Uterus (tissue), 4 donors: ENCODE results near the gene TRAF3. TPM values are rescaled to one million over a fixed set of nuclear protein-coding genes. Genes with fewer than 3 reads are reported as not detected.

ENCODE experiments used
- DNase-seq, 2 donors: peaks; one replicate each; pipeline ENCODE4 v3.0.0-alpha.2; 2019 to 2020
- H3K27ac ChIP-seq, 2 donors: fragments of 200-600 bp; sonication (generic); 1 replicate in 1 of 2; 2 replicates in 1 of 2; pipeline ENCODE4 v1.5.1; 2016 to 2018
- H3K27me3 ChIP-seq, 2 donors: fragments of 200-600 bp; sonication (generic); one replicate each; pipeline ENCODE4 v1.5.1; 2018 to 2019; ENCODE audit warnings: control low read depth in 1 of 2
- H3K36me3 ChIP-seq, 2 donors: fragments of 200-600 bp; sonication (generic); one replicate each; pipeline ENCODE4 v1.5.1; 2019; ENCODE audit warnings: control low read depth in 1 of 2
- H3K4me1 ChIP-seq, 2 donors: fragments of 200-600 bp; sonication (generic); one replicate each; pipeline ENCODE4 v1.5.1; 2018 to 2019; ENCODE audit warnings: control low read depth in 1 of 2
- H3K4me3 ChIP-seq, 2 donors: fragments of 200-600 bp; sonication (generic); 1 replicate in 1 of 2; 2 replicates in 1 of 2; pipeline ENCODE4 v1.5.1; 2018 to 2019; ENCODE audit warnings: mild to moderate bottlenecking in 1 of 2
- H3K9me3 ChIP-seq, 2 donors: fragments of 200-600 bp; sonication (generic); one replicate each; pipeline ENCODE4 v1.5.1; 2019; ENCODE audit warnings: control low read depth in 1 of 2
- POLR2A ChIP-seq, 2 donors: fragments of 450-650 bp; IDR thresholded peaks; one replicate each; pipeline ENCODE4 v1.6.1; 2016; ENCODE audit warnings: antibody characterized with exemption in 2 of 2, mild to moderate bottlenecking in 1 of 2, moderate library complexity in 1 of 2
- intact Hi-C: fragments of 100-400 bp; cut with DNase I; formaldehyde crosslinking; loops from one replicate; pipeline ENCODE4 v1.15.1; 2023; ENCODE audit warnings: low total_unique reads
- total RNA-seq, 4 donors: library from RNA; depleted of rRNA in 3 of 4; stranded (reverse); fragments of >200 nt in 3 of 4; gene quantifications; one replicate each; pipeline versions ENCODE4 v1.1.0 to v1.2.4, GENCODE V29; 2014 to 2023
- TF ChIP-seq, protein P1 (sequence below), 4 experiments: fragments of 200-600 bp in 2 of 4; fragments of 450-650 bp in 2 of 4; sonication (generic) in 2 of 4; IDR thresholded peaks; one replicate each; pipeline ENCODE4 v1.5.1; 2016 to 2019; ENCODE audit warnings: antibody characterized with exemption in 4 of 4, mild to moderate bottlenecking in 2 of 4, moderate library complexity in 1 of 4
- donor health status: DM: yes; HTN: yes; CAD: no.

Gene TRAF3
- total RNA-seq, 4 donors from 2014 or later, result 7.4 to 33.1 (median 22.1) TPM

DNA sequence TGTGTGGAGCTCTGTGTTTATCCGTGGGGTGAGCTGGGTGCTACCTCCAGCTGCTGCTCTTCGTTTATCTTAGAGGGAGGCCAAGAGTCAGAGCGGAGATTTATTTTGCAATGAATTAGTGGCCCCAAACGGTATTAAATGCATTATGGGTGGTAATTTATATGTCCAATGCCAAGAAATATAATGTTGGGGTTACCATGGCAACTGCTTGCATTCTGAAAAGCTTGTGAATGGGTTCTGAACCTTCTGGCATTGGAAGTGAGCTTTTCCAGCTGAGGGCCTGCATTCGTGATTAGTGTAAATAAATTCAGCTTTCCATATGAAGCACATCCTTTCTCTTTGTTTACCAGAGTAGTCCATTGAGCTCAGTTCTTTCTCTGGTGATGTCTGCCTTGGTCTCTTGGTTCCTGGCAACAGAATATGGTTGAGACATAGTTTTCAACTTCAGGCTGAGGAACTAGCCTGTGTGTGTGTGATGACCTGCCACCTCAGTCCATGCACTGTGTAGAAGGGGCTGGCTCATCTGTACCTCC is 51.8 kb downstream of the TRAF3 start:
- Histone ChIP-seq H3K36me3 (no peaks in the 10 kb centered on the region), H3K27ac (no peak overlapping the region), H3K4me1 (no peaks in the 10 kb centered on the region), H3K4me3 (no peak overlapping the region), H3K9me3 (no peaks in the 10 kb centered on the region), H3K27me3 (no peaks in the 10 kb centered on the region)
- no peak for DNase-seq
- no peak for TF ChIP-seq POLR2A (IDR thresholded peaks at IDR 0.05)
- TF ChIP-seq, protein P1, sequence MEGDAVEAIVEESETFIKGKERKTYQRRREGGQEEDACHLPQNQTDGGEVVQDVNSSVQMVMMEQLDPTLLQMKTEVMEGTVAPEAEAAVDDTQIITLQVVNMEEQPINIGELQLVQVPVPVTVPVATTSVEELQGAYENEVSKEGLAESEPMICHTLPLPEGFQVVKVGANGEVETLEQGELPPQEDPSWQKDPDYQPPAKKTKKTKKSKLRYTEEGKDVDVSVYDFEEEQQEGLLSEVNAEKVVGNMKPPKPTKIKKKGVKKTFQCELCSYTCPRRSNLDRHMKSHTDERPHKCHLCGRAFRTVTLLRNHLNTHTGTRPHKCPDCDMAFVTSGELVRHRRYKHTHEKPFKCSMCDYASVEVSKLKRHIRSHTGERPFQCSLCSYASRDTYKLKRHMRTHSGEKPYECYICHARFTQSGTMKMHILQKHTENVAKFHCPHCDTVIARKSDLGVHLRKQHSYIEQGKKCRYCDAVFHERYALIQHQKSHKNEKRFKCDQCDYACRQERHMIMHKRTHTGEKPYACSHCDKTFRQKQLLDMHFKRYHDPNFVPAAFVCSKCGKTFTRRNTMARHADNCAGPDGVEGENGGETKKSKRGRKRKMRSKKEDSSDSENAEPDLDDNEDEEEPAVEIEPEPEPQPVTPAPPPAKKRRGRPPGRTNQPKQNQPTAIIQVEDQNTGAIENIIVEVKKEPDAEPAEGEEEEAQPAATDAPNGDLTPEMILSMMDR (IDR thresholded peaks at IDR 0.05), result no peak
- intact Hi-C loops, result no loop called here

DNA sequence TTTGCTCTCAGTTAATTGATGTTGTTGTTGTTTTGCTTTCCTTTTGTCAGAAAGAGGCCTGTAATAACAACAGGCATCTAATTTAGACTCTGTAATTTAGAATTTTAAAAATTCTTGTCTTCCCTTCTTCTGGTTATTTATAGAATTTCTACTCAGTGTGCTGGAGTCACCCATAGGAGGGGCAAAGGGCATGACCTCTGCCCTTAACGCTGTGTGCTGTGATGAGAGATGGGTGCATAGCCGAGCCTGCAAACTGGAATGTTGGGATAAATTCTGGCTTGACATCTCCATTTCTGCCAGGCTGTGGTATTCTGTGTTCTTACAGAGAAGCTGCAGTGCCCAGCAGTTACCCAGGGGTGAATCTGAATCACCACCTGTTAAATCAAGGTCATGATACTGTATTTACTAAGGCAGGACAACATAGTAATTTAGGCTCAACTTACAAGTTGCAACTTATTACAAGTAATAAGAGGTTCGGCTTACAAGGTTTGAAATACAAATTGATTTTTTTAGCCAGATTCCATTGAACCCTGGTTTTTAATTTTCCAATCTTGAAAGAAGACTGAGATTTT is 53.3 kb downstream of the TRAF3 start:
- Histone ChIP-seq H3K36me3 (no peaks in the 10 kb centered on the region), H3K4me3 (no peak overlapping the region), H3K27me3 (no peaks in the 10 kb centered on the region), H3K9me3 (no peaks in the 10 kb centered on the region), H3K4me1 (no peaks in the 10 kb centered on the region), H3K27ac (no peak overlapping the region)
- DNase-seq, result no peak
- TF ChIP-seq, protein P1 (IDR thresholded peaks at IDR 0.05), result no peak
- TF ChIP-seq POLR2A (IDR thresholded peaks at IDR 0.05), result no peak
- intact Hi-C loops, result no loop called here

DNA sequence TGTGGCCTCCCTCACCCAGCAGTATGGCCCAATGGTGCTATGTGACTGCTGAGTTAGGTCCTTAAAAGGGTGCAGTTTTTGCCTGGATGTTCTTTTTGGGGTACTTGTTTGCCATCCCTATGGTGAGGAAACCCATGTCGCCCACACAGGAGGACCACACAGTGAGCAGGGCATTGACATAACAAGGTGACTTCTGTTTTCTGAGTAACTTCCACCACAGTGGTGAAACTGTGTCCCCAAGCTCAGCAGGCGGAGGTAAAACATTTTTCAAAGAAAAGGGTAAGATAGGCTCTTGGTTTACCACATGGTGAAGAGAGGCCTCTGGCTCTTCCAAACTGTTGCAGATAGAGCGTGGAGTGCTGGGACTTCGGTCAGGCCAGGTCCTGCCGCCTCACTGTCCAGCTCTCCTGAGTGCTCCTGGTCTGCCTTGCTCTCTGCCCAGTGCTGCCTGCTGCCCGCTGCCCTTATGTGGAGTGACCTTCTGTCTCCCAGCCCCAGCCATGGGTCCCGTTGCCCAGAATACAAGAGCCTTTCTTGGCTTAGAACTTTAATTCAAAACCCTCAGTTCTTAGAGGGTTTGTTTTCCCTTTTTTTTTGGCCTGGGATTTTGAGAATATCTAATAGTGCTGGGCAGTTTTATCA is 54.0 kb downstream of the TRAF3 start:
- no peaks in the 10 kb centered on the region for H3K4me1 ChIP-seq
- intact Hi-C loops, result no loop called here
- no peak overlapping the region for H3K27ac ChIP-seq
- H3K9me3 ChIP-seq, result no peaks in the 10 kb centered on the region
- DNase-seq, result no peak
- H3K27me3 ChIP-seq, result no peaks in the 10 kb centered on the region
- no peak for TF ChIP-seq POLR2A (IDR thresholded peaks at IDR 0.05)
- TF ChIP-seq, protein P1 (IDR thresholded peaks at IDR 0.05), result no peak
- no peaks in the 10 kb centered on the region for H3K36me3 ChIP-seq
- no peak overlapping the region for H3K4me3 ChIP-seq

DNA sequence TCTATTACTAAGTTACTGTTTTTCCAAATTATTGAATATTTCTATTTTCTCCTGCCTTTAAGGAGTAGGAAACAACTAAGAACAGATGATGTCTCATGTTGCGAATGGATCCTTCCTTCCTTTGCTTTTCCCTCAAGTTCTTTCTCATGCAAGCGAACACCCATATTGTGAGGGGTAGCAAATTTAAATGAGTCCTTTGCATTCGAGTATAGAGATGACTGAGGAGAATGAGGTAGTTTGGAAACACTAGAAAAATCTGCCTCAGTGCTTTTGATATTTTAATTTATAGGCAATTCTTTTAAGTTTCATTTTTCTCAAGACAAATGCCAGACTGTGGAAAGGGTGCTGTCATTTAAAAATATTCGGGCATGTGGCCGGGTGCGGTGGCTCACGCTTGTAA is 56.1 kb downstream of the TRAF3 start:
- Histone ChIP-seq H3K27me3 (no peaks in the 10 kb centered on the region), H3K36me3 (no peaks in the 10 kb centered on the region), H3K4me3 (no peak overlapping the region), H3K9me3 (no peaks in the 10 kb centered on the region), H3K27ac (no peak overlapping the region), H3K4me1 (no peaks in the 10 kb centered on the region)
- DNase-seq, result no peak
- TF ChIP-seq, protein P1 (IDR thresholded peaks at IDR 0.05), result no peak
- no peak for TF ChIP-seq POLR2A (IDR thresholded peaks at IDR 0.05)
- intact Hi-C loops, result no loop called here

DNA sequence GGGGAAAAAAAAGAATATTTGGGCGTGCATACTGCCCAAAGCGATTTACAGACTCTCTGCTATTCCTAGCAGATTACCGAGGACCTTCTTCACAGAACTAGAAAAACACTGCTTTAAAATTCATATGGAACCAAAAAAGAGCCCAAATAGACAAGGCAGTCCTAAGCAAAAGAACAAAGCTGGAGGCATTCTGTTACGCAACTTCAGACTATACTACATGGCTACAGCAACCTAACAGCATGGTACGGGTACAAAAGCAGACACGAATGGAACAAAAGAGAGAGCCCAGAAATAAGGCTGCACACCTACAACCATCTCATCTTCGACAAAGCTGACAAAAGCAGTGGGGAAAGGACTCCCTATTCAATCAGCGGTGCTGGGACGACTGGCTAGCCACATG is 56.7 kb downstream of the TRAF3 start:
- no peak for TF ChIP-seq POLR2A (IDR thresholded peaks at IDR 0.05)
- TF ChIP-seq, protein P1 (IDR thresholded peaks at IDR 0.05), result no peak
- H3K9me3 ChIP-seq, result no peaks in the 10 kb centered on the region
- H3K4me1 ChIP-seq, result no peaks in the 10 kb centered on the region
- H3K4me3 ChIP-seq, result no peak overlapping the region
- no peaks in the 10 kb centered on the region for H3K27me3 ChIP-seq
- H3K27ac ChIP-seq, result no peak overlapping the region
- H3K36me3 ChIP-seq, result no peaks in the 10 kb centered on the region
- no peak for DNase-seq
- intact Hi-C loops, result no loop called here
